Measurements from ENCODE around the gene KANSL1L.

The KANSL1L gene

GRCh38 chr2:210063306-210063705 lies 107.9 kb downstream of the KANSL1L start:
- no peak for DNase-seq (ENCODE audit: low read depth)

DNA sequence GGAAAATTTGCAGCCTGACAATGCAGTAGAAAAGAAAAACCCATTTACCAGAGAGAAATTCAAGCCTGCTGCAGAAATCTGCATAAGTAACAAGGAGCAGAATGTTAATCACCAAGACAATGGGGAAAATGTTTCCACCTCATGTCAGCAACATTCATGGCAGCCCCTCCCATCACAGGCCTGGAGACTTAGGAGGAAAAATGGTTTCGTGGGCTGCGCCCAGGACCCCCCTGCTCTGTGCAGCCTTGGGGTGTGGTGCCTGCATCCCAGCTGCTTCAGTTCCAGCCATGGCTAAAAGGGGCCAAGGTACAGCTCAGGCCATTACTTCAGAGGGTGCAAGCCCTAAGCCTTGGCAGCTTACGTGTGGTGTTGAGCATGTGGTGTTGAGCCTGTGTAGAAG lies 115.4 kb downstream of the KANSL1L start:
- DNase-seq (ENCODE audit: low read depth): no peak

DNA sequence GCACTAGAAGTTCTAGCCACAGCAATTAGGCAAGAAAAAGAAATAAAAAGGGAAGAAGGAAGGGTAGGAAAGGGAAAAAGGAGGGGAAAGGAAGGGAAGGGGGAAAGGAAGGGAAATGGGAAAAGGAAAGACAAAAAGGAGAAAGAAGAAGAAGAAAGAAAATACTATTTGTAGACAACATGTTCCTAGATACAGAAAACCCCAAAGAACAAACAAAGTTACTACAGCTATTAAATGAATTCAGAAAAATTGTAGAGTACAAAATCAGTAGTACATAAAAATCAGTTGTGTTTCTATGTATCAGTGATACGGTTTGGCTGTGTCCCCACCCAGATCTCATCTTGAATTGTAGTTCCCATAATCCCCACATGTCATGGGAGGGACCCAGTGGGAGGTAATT lies 116.5 kb downstream of the KANSL1L start:
- no peak for DNase-seq (ENCODE audit: low read depth)

DNA sequence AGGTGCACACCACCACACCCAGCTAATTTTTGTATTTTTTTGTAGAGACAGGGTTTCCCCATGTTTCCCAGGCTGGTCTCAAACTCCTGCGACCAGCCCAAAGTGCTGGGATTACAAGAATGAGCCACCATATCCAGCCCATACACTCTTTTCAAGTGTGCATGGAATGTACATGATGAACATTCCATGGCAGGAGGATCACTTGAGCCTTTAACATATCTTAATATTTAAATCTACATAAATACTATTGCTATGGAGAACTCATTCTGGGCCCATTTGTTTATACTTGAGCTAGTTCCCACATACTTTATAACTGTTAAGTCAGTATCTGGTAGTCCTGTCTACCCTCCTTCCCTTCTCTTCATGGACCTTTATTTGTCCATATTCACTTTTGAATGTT lies 120.3 kb downstream of the KANSL1L start:
- no peak for DNase-seq (ENCODE audit: low read depth)

- DNase-seq (ENCODE audit: low read depth): no peak
Observed at GRCh38 chr2:210049831-210050230, 121.4 kb downstream of the KANSL1L start.

- DNase-seq (ENCODE audit: low read depth): no peak
Observed at GRCh38 chr2:210046851-210047500, 124.2 kb downstream of the KANSL1L start.

GRCh38 chr2:210038078-210038477 lies 133.1 kb downstream of the KANSL1L start:
- no peak for DNase-seq (ENCODE audit: low read depth)

DNA sequence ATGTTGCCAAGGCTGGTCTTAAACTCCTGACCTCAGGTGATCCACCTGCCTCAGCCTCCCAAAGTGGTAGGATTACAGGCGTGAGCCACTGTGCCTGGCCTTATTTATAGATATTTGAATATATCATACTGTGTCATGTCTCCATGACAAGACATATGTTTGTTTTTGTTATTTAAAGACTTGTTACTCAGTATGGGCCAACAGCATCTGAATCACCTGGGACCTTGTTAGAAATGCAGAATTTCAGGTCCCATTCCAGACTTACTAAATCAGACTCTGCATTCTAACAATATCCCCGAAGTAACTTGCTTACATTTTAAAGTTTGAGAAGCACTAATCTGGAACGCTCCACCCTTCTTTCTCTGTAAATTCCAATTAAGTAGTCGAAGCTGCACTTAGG lies 135.5 kb downstream of the KANSL1L start:
- no peak for DNase-seq (ENCODE audit: low read depth)

DNA sequence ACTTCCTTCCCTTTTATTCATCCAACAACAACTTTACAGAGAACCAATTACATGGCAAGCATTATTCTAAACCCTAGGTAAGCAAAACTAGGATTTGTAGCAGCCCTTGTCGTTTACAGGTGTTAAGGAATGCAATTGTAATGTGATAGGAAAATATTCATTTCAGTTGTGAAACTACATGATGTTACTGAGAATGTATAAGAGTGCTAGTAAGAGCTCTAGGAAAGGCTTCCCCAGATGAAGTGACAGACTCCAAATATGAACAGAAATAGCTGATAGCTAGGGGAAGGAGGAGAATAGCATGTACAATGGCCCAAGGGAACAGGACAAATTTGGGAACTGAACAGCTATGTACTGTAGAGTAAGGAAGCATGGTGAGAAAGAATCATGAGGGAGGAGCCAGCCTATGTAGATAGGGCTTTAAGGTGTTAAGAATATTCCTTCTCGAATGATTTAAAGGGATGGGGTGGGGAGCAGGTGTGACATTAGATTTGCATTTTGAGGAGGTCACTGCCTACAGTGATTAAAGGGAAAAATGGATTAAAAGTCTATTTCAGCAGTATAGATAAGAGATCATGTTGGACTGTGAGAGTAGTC lies 137.0 kb downstream of the KANSL1L start:
- no peak for DNase-seq (ENCODE audit: low read depth)

- DNase-seq (ENCODE audit: low read depth): no peak
Observed at GRCh38 chr2:210028178-210028577, 143.0 kb downstream of the KANSL1L start.

DNA sequence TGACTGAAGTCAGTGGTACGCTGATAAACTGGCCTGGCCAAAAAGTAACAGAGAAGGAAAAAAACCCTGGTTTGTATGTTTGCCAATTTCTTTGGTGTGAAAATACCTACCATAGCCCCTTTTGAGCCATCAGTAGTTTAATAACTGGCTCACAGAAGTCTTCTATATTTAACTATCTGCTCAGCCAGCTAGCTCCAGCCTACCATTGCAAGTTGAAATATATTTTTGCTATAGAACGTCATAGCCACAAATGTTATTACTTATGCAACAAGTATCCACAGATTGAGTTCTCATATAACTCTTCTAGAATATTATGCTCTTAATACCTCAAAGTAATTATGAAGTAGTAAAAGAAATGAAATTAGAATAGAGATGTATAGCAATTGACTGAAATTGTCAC lies 143.6 kb downstream of the KANSL1L start:
- DNase-seq (ENCODE audit: low read depth): no peak

GRCh38 chr2:210022824-210023223 lies 148.4 kb downstream of the KANSL1L start:
- no peak for DNase-seq (ENCODE audit: low read depth)

GRCh38 chr2:210020138-210020537 lies 151.1 kb downstream of the KANSL1L start:
- DNase-seq (ENCODE audit: low read depth): no peak

DNA sequence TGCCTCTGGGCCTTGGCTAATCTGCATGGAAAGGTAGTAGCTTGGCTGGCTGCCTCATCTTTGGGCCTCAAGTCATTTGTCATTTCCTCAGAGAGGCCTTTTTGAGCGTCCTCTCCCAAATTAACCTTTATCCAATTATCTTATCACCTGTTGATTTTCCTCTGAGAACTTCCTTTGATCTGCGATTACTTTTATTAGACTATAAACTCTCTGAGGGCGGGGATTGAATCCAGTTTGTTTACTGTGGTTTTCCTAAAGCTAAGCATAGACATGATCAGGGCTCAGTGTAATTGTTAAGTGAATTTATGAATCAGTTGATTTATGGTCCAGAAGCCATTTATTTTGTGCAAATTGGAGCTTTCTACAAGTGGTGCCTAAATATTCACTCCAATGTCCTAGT lies 161.3 kb downstream of the KANSL1L start:
- no peak for DNase-seq (ENCODE audit: low read depth)

GRCh38 chr2:210009126-210009525 lies 162.1 kb downstream of the KANSL1L start:
- no peak for DNase-seq (ENCODE audit: low read depth)

- no peak for DNase-seq (ENCODE audit: low read depth)
Observed at GRCh38 chr2:210007895-210008294, 163.3 kb downstream of the KANSL1L start.

GRCh38 chr2:210004881-210005280 lies 166.3 kb downstream of the KANSL1L start:
- DNase-seq (ENCODE audit: low read depth): no peak

DNA sequence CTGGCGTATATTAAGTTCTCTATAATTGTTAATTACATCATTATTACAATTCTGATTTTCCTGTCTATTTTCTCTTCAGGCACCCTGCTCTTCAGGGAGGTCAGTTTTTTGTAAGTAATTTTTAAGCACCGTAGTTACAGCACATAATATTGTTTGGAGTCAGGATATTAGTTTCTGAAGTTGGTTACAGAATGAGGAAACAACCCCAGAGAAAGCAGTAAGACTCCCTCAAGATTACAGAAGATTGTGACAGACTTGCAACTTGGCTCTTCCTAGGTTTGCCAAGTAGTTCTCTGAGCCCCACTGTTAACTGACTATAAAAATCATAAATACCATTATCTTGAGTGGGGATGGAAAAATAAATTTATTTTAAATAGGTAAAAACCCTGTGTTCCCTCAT lies 167.8 kb downstream of the KANSL1L start:
- DNase-seq (ENCODE audit: low read depth): no peak

DNA sequence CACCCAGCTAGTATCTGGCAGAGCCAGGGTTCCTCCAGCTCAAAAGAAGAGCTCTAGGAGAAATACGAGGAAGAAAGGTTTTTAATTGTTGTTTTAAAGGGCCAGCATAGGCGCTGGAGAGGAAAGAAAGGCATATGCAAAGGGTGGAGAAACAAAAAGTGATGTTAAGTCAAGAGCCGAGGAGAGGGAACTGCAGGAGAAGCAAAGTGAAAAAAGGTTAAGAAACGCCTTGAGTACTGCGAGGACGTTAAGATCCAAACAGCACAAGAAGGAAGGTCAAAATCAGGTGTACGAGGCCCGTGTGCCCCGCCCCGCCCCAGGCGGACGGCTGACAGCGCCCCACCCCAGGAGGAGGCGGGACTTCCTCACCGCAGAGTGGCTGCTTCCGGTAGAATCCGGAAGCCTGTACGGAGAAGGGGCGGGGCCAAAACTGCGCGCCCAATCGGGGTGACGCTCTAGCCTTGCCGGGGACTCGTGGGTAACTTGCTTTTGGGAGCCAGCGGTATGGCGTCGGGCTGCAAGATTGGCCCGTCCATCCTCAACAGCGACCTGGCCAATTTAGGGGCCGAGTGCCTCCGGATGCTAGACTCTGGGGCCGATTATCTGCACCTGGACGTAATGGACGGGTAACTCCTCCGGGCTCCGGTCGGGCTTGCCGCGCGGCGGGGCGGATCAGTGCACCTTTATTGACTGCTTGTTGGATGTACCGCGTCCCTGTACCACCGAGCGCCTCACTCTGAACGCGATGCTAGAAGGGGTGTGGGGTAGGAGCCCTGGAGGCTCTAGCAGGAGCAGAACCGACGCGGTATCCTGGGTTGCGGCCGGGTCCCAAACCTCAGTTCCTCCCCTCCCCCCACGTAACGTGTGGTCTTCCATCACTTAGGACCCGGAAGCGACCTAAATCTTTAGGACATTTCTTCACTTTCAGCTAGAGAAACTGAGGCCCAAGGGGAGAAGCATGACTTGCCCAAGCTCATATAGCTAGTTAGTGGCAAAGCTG lies 168.8 kb downstream of the KANSL1L start, which contains the start of gene RPE:
Gene RPE, plus strand, starts transcription at position 481 of the 1,000 bp plus-strand sequence. Its CDS starts 24 bp downstream, at position 505.
- peak; percentile 97 for DNase-seq (ENCODE audit: low read depth)

GRCh38 chr2:210000464-210001324 lies 170.5 kb downstream of the KANSL1L start:
- DNase-seq (ENCODE audit: low read depth): no peak

GRCh38 chr2:209998596-209998995 lies 172.6 kb downstream of the KANSL1L start:
- no peak for DNase-seq (ENCODE audit: low read depth)

DNA sequence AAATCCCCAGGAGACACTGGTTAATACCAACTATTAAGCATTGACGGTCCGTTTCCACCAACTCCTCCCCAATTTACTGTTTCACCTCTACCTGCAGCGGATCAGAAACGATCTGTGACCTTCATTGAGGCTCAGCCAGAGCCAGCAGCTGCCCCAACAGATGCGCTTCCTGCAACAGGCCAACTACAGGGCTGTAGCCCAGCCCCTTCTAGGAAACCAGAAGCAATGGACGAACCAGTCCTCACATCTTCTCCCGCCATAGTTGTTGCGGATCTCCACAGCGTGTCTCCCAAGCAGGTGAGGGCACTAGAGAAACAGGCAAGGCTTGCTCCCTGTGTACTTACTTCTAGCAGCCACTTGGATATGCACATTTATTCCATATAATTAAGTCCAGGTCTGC lies 177.2 kb downstream of the KANSL1L start:
- no peak for DNase-seq (ENCODE audit: low read depth)

Data from stimulated activated CD4-positive, alpha-beta T cell treated with anti-CD3 and anti-CD28 coated beads, Interleukin-2, amount 100 ng/mL, for 4 hours (primary cell).